ENCODE measurements around the gene AMZ2.

AMZ2 gene

GRCh38 chr17:68295086-68295485, 47.2 kb downstream of the AMZ2 start:
- DNase-seq (ENCODE audit: low read depth in 2 of 2): no peak
- TF ChIP-seq, protein P1, sequence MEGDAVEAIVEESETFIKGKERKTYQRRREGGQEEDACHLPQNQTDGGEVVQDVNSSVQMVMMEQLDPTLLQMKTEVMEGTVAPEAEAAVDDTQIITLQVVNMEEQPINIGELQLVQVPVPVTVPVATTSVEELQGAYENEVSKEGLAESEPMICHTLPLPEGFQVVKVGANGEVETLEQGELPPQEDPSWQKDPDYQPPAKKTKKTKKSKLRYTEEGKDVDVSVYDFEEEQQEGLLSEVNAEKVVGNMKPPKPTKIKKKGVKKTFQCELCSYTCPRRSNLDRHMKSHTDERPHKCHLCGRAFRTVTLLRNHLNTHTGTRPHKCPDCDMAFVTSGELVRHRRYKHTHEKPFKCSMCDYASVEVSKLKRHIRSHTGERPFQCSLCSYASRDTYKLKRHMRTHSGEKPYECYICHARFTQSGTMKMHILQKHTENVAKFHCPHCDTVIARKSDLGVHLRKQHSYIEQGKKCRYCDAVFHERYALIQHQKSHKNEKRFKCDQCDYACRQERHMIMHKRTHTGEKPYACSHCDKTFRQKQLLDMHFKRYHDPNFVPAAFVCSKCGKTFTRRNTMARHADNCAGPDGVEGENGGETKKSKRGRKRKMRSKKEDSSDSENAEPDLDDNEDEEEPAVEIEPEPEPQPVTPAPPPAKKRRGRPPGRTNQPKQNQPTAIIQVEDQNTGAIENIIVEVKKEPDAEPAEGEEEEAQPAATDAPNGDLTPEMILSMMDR (IDR thresholded peaks at IDR 0.05; ENCODE audit: low read depth, low read length): no peak
- no peak overlapping the region for H3K4me3 ChIP-seq (replicated peaks in 1 of 2; ENCODE audit: low read depth in 2 of 2, low read length in 2 of 2)

DNA sequence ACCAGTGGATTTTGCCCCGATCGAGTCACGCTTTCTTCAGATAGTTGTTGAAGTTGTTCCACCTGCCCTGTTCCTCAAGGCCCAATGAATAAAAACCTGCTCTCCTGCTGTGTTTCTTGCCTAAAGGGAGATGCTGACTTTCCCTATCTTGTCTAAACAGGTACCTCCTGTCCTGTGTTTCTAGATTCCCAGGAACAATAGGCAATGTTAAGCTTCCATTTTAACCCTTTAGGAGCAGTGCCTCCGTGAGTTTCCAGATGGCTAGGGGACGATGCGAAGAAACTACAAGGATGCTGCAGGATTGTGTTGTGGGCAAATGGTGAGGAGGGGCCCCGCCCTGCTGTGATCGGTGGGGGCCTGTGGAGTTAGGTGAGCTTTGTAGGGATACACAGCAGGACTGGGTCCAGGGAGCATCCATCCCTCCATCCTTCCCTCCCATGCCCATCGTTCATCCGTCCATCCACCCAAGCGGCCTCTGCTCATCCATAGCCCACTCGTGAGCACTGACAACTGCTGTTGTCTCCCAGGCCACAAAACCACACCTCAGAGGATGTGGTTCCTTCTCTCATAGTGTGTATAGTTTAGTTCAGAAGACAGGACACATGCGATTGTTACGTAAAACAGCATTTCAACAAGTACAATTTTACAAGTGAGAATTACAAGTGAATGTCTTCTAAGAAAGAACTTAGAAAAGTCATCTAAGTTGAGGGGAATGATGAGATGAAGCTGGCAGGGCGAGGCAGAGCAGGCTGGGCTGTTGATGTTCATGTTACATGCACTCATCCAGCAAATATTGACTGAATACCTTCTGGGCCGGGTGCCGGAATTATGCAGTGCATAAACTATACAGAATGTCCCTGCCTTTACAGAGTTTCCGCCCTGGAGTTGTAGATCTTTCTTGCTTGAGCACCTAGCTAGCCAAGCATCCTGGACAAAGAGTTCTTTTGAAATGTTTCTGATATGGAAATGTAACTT, 48.7 kb downstream of the AMZ2 start:
- TF ChIP-seq, protein P1 (IDR thresholded peaks at IDR 0.05; ENCODE audit: low read depth, low read length): no peak
- DNase-seq (ENCODE audit: low read depth in 2 of 2): no peak
- H3K4me3 ChIP-seq (replicated peaks in 1 of 2; ENCODE audit: low read depth in 2 of 2, low read length in 2 of 2): no peak overlapping the region

DNA sequence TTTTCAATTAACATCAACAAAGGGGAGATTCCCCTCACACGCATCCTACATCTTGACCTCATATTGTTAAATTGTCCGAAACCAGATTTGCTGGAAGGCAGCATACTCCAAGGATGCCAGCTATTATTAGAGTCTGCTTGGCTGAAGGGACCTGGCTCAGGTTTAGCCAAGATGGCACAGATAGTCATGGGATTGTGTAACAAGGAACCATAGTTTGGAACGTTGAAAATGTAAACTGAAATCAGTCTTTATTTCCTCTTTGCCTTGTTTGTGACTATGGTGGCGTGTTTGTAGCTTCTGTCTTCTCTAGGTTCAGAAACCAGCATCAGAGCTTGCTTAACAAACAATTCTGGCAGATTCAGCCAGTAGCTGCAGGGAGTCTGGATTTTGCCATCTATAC, 49.4 kb downstream of the AMZ2 start:
- DNase-seq (ENCODE audit: low read depth in 2 of 2): no peak
- TF ChIP-seq, protein P1 (IDR thresholded peaks at IDR 0.05; ENCODE audit: low read depth, low read length): no peak
- H3K4me3 ChIP-seq (replicated peaks in 1 of 2; ENCODE audit: low read depth in 2 of 2, low read length in 2 of 2): no peak overlapping the region

DNA sequence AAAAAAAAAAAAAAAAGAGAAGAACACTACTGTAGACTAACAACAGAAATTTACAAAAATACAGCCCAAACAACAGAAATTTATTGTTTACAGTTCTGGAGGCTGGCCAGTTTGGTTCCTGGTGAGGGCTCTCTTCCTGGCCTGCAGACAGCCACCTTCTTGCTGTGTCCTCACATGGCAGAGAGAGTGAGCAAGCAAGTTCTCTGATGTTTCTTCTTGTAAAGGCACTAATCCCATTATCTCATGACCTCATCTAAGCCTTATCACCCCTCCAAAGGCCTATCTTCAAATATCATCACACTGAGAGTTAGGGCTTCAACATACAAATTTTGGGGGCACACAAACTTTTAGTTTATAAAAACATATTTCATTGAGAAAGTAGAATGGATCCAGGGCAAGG, 50.8 kb downstream of the AMZ2 start:
- no peak overlapping the region for H3K4me3 ChIP-seq (replicated peaks in 1 of 2; ENCODE audit: low read depth in 2 of 2, low read length in 2 of 2)
- TF ChIP-seq, protein P1 (IDR thresholded peaks at IDR 0.05; ENCODE audit: low read depth, low read length): no peak
- DNase-seq (ENCODE audit: low read depth in 2 of 2): no peak

DNA sequence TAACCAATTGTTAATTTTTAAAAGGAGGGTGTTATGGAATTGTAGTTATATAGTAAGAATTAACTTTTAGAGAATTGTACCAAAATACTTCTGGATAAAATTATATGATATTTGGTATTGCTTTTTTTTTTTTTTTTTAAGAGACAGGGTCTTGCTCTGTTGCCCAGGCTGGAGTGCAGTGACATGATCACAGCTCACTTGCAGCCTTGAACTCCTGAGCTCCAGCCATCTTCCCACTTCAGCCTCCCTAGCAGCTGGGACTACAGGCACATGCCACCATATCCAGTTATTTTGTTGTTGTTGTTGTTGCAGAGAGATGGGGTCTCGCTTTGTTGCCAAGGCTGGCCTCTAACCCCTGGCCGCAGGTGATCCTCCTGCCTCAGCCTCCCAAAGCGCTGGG, 52.0 kb downstream of the AMZ2 start:
- TF ChIP-seq, protein P1 (IDR thresholded peaks at IDR 0.05; ENCODE audit: low read depth, low read length): no peak
- no peak overlapping the region for H3K4me3 ChIP-seq (replicated peaks in 1 of 2; ENCODE audit: low read depth in 2 of 2, low read length in 2 of 2)
- no peak for DNase-seq (ENCODE audit: low read depth in 2 of 2)

- TF ChIP-seq, protein P1 (IDR thresholded peaks at IDR 0.05; ENCODE audit: low read depth, low read length): no peak
- no peak overlapping the region for H3K4me3 ChIP-seq (replicated peaks in 1 of 2; ENCODE audit: low read depth in 2 of 2, low read length in 2 of 2)
- DNase-seq (ENCODE audit: low read depth in 2 of 2): no peak
These were observed 53.7 kb downstream of the AMZ2 start for GRCh38 chr17:68301438-68301959.
